ENCODE measurements around the gene GTF3C5. TPM values are rescaled to one million over a fixed set of nuclear protein-coding genes. Genes with fewer than 3 reads are reported as not detected.

Gene GTF3C5
- total and polyA plus RNA-seq, 2 of the 4 experiments (the other 2 are of a cell fraction): 49.1 to 52.3 TPM

- BruUV-seq (replicated peaks): no TSS peak
- no peak overlapping the region for H2BK15ac ChIP-seq (ENCODE audit: low read depth, low read length)
- H3K79me1 ChIP-seq (ENCODE audit: low read depth in 1 of 2, low read length in 2 of 2): no peaks in the 10 kb centered on the region
- intact Hi-C loops (cut with micrococcal nuclease) (no loop called here), in situ Hi-C loops (cut with MboI; ENCODE audit: low sequenced_read_pairs) (no loop called here), dilution Hi-C loops (cut with HindIII; ENCODE audit: low sequenced_read_pairs, unreplicated experiment) (no loop called here)
- no peak overlapping the region for H3K14ac ChIP-seq (replicated peaks; ENCODE audit: low read depth, low read length)
- H3K56ac ChIP-seq (ENCODE audit: extremely low read depth, insufficient read depth, low read length): no peak overlapping the region
- no peaks in the 10 kb centered on the region for H3K9me1 ChIP-seq (ENCODE audit: insufficient read depth, low read length)
- no peak overlapping the region for H3K18ac ChIP-seq (ENCODE audit: low read depth, low read length)
- ChIA-PET CTCF (no interaction called here), POLR2A (ENCODE audit: unreplicated experiment) (no interaction called here)
- H3K23ac ChIP-seq (ENCODE audit: low read depth, low read length): no peak overlapping the region
- H3K36me3 ChIP-seq (ENCODE audit: control insufficient read depth, insufficient read depth, low read length): no peaks in the 10 kb centered on the region
- DNase-seq (no peak), ATAC-seq (ENCODE audit: low read depth) (no peak)
- no peak overlapping the region for H2AK9ac ChIP-seq (replicated peaks; ENCODE audit: low read depth, low read length, poor library complexity)
- H3K27me3 ChIP-seq (ENCODE audit: control insufficient read depth, insufficient read depth, low read length): peaks cover 28% of the 10 kb centered on the region
- no peak overlapping the region for H2AFZ ChIP-seq (replicated peaks; ENCODE audit: low read length, poor library complexity)
- peaks cover 11% of the 10 kb centered on the region; the same call in 1 of the 2 replicates for H4K20me1 ChIP-seq (ENCODE audit: insufficient read depth, low read length)
- H3K9me3 ChIP-seq (ENCODE audit: control insufficient read depth, insufficient read depth, low read length): no peaks in the 10 kb centered on the region
- no peak for TF ChIP-seq RAD21 (IDR thresholded peaks at IDR 0.05; ENCODE audit: low read length)
- TF ChIP-seq, protein P1, sequence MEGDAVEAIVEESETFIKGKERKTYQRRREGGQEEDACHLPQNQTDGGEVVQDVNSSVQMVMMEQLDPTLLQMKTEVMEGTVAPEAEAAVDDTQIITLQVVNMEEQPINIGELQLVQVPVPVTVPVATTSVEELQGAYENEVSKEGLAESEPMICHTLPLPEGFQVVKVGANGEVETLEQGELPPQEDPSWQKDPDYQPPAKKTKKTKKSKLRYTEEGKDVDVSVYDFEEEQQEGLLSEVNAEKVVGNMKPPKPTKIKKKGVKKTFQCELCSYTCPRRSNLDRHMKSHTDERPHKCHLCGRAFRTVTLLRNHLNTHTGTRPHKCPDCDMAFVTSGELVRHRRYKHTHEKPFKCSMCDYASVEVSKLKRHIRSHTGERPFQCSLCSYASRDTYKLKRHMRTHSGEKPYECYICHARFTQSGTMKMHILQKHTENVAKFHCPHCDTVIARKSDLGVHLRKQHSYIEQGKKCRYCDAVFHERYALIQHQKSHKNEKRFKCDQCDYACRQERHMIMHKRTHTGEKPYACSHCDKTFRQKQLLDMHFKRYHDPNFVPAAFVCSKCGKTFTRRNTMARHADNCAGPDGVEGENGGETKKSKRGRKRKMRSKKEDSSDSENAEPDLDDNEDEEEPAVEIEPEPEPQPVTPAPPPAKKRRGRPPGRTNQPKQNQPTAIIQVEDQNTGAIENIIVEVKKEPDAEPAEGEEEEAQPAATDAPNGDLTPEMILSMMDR (conservative IDR thresholded peaks at IDR 0.05; ENCODE audit: low read depth, low read length): no peak
- no peak for TF ChIP-seq POLR2A (IDR thresholded peaks at IDR 0.05; ENCODE audit: low read depth, low read length)
- TF ChIP-seq MXI1 (IDR thresholded peaks at IDR 0.05; ENCODE audit: borderline replicate concordance, low read depth, low read length): no peak
- TF ChIP-seq CHD1 (IDR thresholded peaks at IDR 0.05; ENCODE audit: low read depth, low read length): no peak
- TF ChIP-seq SMC3 (IDR thresholded peaks at IDR 0.05; ENCODE audit: low read depth, low read length): no peak
- TF ChIP-seq RCOR1 (IDR thresholded peaks at IDR 0.05; ENCODE audit: insufficient replicate concordance, low read length): no peak
- TF ChIP-seq MAFK (IDR thresholded peaks at IDR 0.05; ENCODE audit: low read depth, low read length): no peak
- TF ChIP-seq NFE2L2 (IDR thresholded peaks at IDR 0.05; ENCODE audit: low read depth, low read length): no peak
- TF ChIP-seq ELK1 (IDR thresholded peaks at IDR 0.05; ENCODE audit: borderline replicate concordance, low read depth, low read length): no peak
- TF ChIP-seq FOS (IDR thresholded peaks at IDR 0.05; ENCODE audit: low read depth, low read length): no peak
- no peak for TF ChIP-seq RFX5 (IDR thresholded peaks at IDR 0.05; ENCODE audit: low read depth, low read length)
- TF ChIP-seq BHLHE40 (IDR thresholded peaks at IDR 0.05; ENCODE audit: low read depth, low read length): no peak
- TF ChIP-seq MAZ (IDR thresholded peaks at IDR 0.05; ENCODE audit: borderline replicate concordance, low read depth, low read length): no peak
- no peak overlapping the region for H3K27ac ChIP-seq (ENCODE audit: insufficient read depth, low read length)
- H2BK120ac ChIP-seq (ENCODE audit: low read depth, low read length): no peak overlapping the region
- H2BK5ac ChIP-seq (ENCODE audit: low read depth, low read length, poor library complexity, severe bottlenecking): no peak overlapping the region
- H3K4me3 ChIP-seq (ENCODE audit: insufficient read depth, low read depth, low read length): no peak overlapping the region
- no peak overlapping the region for H3K4ac ChIP-seq (ENCODE audit: low read depth, low read length)
- H4K5ac ChIP-seq (ENCODE audit: low read depth, low read length): no peak overlapping the region
- H2BK20ac ChIP-seq (ENCODE audit: low read depth, low read length): no peak overlapping the region
- peaks cover 7% of the 10 kb centered on the region for H3K4me1 ChIP-seq (ENCODE audit: control insufficient read depth, insufficient read depth, low read length)
- WGBS, 2 experiments (ENCODE audit: extremely low coverage in 2 of 2, insufficient read length in 1 of 2): 80% methylated on average over 5 of the region's 14 CpGs; no CpG with 5 or more reads in 1 of the 2 experiments
- no peak overlapping the region for H3K4me2 ChIP-seq (ENCODE audit: low read depth, low read length)
- H4K91ac ChIP-seq (ENCODE audit: insufficient read depth, low read depth, low read length): no peak overlapping the region
- no peak overlapping the region for H4K8ac ChIP-seq (ENCODE audit: low read depth in 2 of 2, low read length in 2 of 2)
- no peak overlapping the region for H2AK5ac ChIP-seq (ENCODE audit: low read depth, low read length)
- no peak overlapping the region for H3K9ac ChIP-seq (ENCODE audit: low read depth, low read length)
These were observed 47.7 kb downstream of the GTF3C5 start for GRCh38 chr9:133078486-133078885.
